Peyer's patch (tissue), 4 donors: ENCODE results near the gene TRIM67. TPM values are rescaled to one million over a fixed set of nuclear protein-coding genes. Genes with fewer than 3 reads are reported as not detected.

Source experiments
- DNase-seq, 3 donors: peaks; one replicate each; pipeline ENCODE4 v3.0.0-alpha.2; 2017 to 2019
- H3K27ac ChIP-seq, 4 donors: fragments of 200-600 bp; sonication (generic); one replicate each; pipeline ENCODE4 v1.5.1; 2016 to 2019
- H3K27me3 ChIP-seq, 2 donors: fragments of 200-600 bp; sonication (generic); one replicate each; pipeline ENCODE4 v1.5.1; 2019
- H3K36me3 ChIP-seq, 3 donors: fragments of 200-600 bp; sonication (generic); one replicate each; pipeline ENCODE4 v1.5.1; 2016 to 2019
- H3K4me1 ChIP-seq, 4 donors: fragments of 200-600 bp; sonication (generic); one replicate each; pipeline ENCODE4 v1.5.1; 2016 to 2019
- H3K4me3 ChIP-seq, 4 donors: fragments of 200-600 bp; sonication (generic); 1 replicate in 3 of 4; 2 replicates in 1 of 4; pipeline ENCODE4 v1.5.1; 2016 to 2019; ENCODE audit warnings: mild to moderate bottlenecking in 1 of 4
- H3K9me3 ChIP-seq, 4 donors: fragments of 200-600 bp; sonication (generic); one replicate each; pipeline ENCODE4 v1.5.1; 2016 to 2019; ENCODE audit warnings: mild to moderate bottlenecking in 1 of 4
- CTCF ChIP-seq, 6 experiments: fragments of 450-650 bp in 4 of 6; fragments of 200-600 bp in 2 of 6; sonication (generic) in 1 of 6; IDR thresholded peaks; one replicate each; pipeline ENCODE4 v1.5.1; 2017 to 2019; ENCODE audit warnings: antibody characterized with exemption in 6 of 6, mild to moderate bottlenecking in 3 of 6, moderate library complexity in 1 of 6
- POLR2A ChIP-seq, 2 donors: fragments of 450-650 bp; IDR thresholded peaks; one replicate each; pipeline ENCODE4 v1.5.1; 2017; ENCODE audit warnings: antibody characterized with exemption in 2 of 2, mild to moderate bottlenecking in 2 of 2, moderate library complexity in 2 of 2
- total RNA-seq, 4 donors: library from RNA; depleted of rRNA; stranded (reverse); fragments of >200 nt; gene quantifications; one replicate each; pipeline ENCODE4 v1.1.0, GENCODE V29; 2016

Gene TRIM67
- total RNA-seq, 4 donors from 2014 or later, result 0.13 TPM; not detected in 3

- no peak for DNase-seq
- TF ChIP-seq CTCF (IDR thresholded peaks at IDR 0.05), result no peak
- no peak for TF ChIP-seq POLR2A (IDR thresholded peaks at IDR 0.05)
- no peaks in the 10 kb centered on the region for H3K9me3 ChIP-seq
- H3K4me1 ChIP-seq, result peaks cover 0 to 56% (median 5%) of the 10 kb centered on the region in 4 donors
- H3K36me3 ChIP-seq, result peaks cover 0 to 24% (median 0%) of the 10 kb centered on the region in 3 donors
- H3K4me3 ChIP-seq, result no peak overlapping the region
- no peaks in the 10 kb centered on the region for H3K27me3 ChIP-seq
- H3K27ac ChIP-seq, result no peak overlapping the region
Measured at GRCh38 chr1:231236938-231237337, 75.1 kb downstream of the TRIM67 start.

- no peak for DNase-seq
- Histone ChIP-seq H3K27me3 (no peaks in the 10 kb centered on the region), H3K4me3 (no peak overlapping the region), H3K27ac (no peak overlapping the region), H3K9me3 (no peaks in the 10 kb centered on the region), H3K4me1 (peaks cover 0 to 61% (median 10%) of the 10 kb centered on the region in 4 donors), H3K36me3 (peaks cover 0 to 24% (median 0%) of the 10 kb centered on the region in 3 donors)
- no peak for TF ChIP-seq CTCF (IDR thresholded peaks at IDR 0.05)
- TF ChIP-seq POLR2A (IDR thresholded peaks at IDR 0.05), result no peak
Measured at GRCh38 chr1:231238298-231238697, 76.4 kb downstream of the TRIM67 start.

GRCh38 chr1:231240531-231240882 is 78.6 kb downstream of the TRIM67 start:
- no peak for DNase-seq
- H3K27ac ChIP-seq, result peak overlapping the region; percentile 75 to 87 (median 84)
- H3K27me3 ChIP-seq, result no peaks in the 10 kb centered on the region
- H3K36me3 ChIP-seq, result peaks cover 0 to 24% (median 0%) of the 10 kb centered on the region in 3 donors
- TF ChIP-seq POLR2A (IDR thresholded peaks at IDR 0.05) (no peak), CTCF (IDR thresholded peaks at IDR 0.05) (no peak)
- no peaks in the 10 kb centered on the region for H3K9me3 ChIP-seq
- H3K4me3 ChIP-seq, result peak overlapping the region; percentile 62 to 94 (median 84)
- peaks cover 0 to 52% (median 10%) of the 10 kb centered on the region in 4 donors for H3K4me1 ChIP-seq

- Histone ChIP-seq H3K4me1 (peaks cover 0 to 46% (median 10%) of the 10 kb centered on the region in 4 donors), H3K27ac (peak within 1 kb of the TSS; percentile 75 to 87 (median 84)), H3K9me3 (no peaks in the 10 kb centered on the region), H3K36me3 (peaks cover 0 to 24% (median 0%) of the 10 kb centered on the region in 3 donors), H3K27me3 (no peaks in the 10 kb centered on the region), H3K4me3 (peak within 1 kb of the TSS; percentile 62 to 94 (median 84))
- TF ChIP-seq CTCF (IDR thresholded peaks at IDR 0.05) (no peak), POLR2A (IDR thresholded peaks at IDR 0.05) (peak; percentile 78 to 86)
- DNase-seq, result peak; percentile 82 to 94 (median 94)
Measured at GRCh38 chr1:231240883-231241735, 79.3 kb downstream of the TRIM67 start, which contains the start of gene GNPAT. GNPAT (plus strand) TSS chr1:231241212; CDS start chr1:231241379, 167 bp downstream.

- peak in 2 of 3 donors; percentile 19 to 55 for DNase-seq
- peaks cover 0 to 22% (median 0%) of the 10 kb centered on the region in 3 donors for H3K36me3 ChIP-seq
Measured at GRCh38 chr1:231241750-231242149, 79.9 kb downstream of the TRIM67 start.

More at GRCh38 chr1:231241750-231242149, 79.9 kb downstream of the TRIM67 start:
- no peaks in the 10 kb centered on the region for H3K9me3 ChIP-seq
- no peak for TF ChIP-seq POLR2A (IDR thresholded peaks at IDR 0.05)
- no peak for TF ChIP-seq CTCF (IDR thresholded peaks at IDR 0.05)
- H3K4me3 ChIP-seq, result peak overlapping the region; percentile 62 to 94 (median 84)
- H3K27ac ChIP-seq, result peak overlapping the region; percentile 75 to 87 (median 84)
- H3K27me3 ChIP-seq, result no peaks in the 10 kb centered on the region
- H3K4me1 ChIP-seq, result peaks cover 0 to 39% (median 10%) of the 10 kb centered on the region in 4 donors
